ENCODE results near the gene PRUNE1.

GRCh38 chr1:151037032-151037431 is 28.8 kb downstream of the PRUNE1 start:
- TF ChIP-seq, protein P1, sequence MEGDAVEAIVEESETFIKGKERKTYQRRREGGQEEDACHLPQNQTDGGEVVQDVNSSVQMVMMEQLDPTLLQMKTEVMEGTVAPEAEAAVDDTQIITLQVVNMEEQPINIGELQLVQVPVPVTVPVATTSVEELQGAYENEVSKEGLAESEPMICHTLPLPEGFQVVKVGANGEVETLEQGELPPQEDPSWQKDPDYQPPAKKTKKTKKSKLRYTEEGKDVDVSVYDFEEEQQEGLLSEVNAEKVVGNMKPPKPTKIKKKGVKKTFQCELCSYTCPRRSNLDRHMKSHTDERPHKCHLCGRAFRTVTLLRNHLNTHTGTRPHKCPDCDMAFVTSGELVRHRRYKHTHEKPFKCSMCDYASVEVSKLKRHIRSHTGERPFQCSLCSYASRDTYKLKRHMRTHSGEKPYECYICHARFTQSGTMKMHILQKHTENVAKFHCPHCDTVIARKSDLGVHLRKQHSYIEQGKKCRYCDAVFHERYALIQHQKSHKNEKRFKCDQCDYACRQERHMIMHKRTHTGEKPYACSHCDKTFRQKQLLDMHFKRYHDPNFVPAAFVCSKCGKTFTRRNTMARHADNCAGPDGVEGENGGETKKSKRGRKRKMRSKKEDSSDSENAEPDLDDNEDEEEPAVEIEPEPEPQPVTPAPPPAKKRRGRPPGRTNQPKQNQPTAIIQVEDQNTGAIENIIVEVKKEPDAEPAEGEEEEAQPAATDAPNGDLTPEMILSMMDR (IDR thresholded peaks at IDR 0.05; ENCODE audit: insufficient read depth, low read length, poor library complexity, severe bottlenecking), result no peak
- TF ChIP-seq EZH2phosphoT487 (conservative IDR thresholded peaks at IDR 0.05; ENCODE audit: low read length), result no peak

Measured in SU-DHL-6 (cell line).